GM23338 (cell line): ENCODE data around the gene SERP2.

Source experiments
- EZH2phosphoT487 ChIP-seq: fragments of 200-600 bp; sonication (generic); IDR thresholded peaks from one replicate; pipeline ENCODE4 v1.8.1; 2018; ENCODE audit warnings: antibody characterized with exemption; ENCODE audit not compliant: unreplicated experiment
- TF ChIP-seq, protein P1 (sequence below), 2 experiments: fragments of 200-600 bp in 1 of 2; sonication (generic) in 1 of 2; conservative IDR thresholded peaks; 2 replicates each; pipeline versions ENCODE4 v1.5.1 to v1.6.1; 2016 to 2017; ENCODE audit warnings: antibody characterized with exemption in 2 of 2, low read depth in 2 of 2, mild to moderate bottlenecking in 2 of 2, moderate library complexity in 1 of 2

DNA sequence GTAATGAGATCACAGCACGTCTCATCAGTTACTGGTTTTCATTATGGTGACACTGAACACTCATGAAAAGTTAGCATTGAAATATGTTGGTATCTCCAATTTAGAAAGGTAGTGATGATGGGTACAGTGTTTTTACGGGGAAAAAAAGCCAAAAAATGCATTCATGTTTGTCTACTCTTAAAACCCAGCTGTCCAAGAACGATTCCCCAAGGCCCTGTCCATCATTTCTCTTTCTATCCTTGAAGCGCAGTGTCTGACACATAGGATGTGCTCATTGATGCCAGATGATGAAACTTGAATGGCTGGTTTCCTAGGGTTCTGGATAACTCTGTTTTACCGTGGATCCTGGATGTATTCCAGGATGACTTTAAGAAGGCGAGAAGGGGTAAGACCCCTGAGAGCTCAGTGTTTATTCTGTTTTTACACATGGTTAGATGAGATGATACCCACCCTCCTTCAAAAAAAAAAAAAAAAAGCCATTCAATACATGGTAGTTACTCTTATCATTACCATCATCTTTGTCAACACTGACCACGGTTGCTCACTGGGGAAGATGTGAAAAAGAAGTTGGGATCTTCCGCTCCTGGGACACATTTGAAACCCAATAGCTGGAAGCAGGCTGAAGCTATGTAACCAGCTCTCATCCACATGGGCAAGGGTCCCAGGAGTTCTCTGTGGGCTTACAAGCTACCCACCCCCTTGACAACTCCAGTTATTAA lies 22.5 kb downstream of the SERP2 start:
- TF ChIP-seq, protein P1, sequence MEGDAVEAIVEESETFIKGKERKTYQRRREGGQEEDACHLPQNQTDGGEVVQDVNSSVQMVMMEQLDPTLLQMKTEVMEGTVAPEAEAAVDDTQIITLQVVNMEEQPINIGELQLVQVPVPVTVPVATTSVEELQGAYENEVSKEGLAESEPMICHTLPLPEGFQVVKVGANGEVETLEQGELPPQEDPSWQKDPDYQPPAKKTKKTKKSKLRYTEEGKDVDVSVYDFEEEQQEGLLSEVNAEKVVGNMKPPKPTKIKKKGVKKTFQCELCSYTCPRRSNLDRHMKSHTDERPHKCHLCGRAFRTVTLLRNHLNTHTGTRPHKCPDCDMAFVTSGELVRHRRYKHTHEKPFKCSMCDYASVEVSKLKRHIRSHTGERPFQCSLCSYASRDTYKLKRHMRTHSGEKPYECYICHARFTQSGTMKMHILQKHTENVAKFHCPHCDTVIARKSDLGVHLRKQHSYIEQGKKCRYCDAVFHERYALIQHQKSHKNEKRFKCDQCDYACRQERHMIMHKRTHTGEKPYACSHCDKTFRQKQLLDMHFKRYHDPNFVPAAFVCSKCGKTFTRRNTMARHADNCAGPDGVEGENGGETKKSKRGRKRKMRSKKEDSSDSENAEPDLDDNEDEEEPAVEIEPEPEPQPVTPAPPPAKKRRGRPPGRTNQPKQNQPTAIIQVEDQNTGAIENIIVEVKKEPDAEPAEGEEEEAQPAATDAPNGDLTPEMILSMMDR (conservative IDR thresholded peaks at IDR 0.05; ENCODE audit: low read depth in 2 of 2) = no peak
- no peak for TF ChIP-seq EZH2phosphoT487
